Transverse colon (tissue), 4 donors: ENCODE data around the gene ACO1.

ENCODE experiments used
- EP300 ChIP-seq: sonication (generic); formaldehyde crosslinking; IDR thresholded peaks from one replicate; pipeline ENCODE4 v1.6.1; 2017; ENCODE audit warnings: antibody characterized with exemption, low read depth
- POLR2A ChIP-seq: fragments of 450-650 bp; IDR thresholded peaks from one replicate; pipeline ENCODE4 v1.6.1; 2016; ENCODE audit warnings: antibody characterized with exemption, mild to moderate bottlenecking, moderate library complexity
- POLR2AphosphoS5 ChIP-seq, 3 donors: sonication (generic); formaldehyde crosslinking; IDR thresholded peaks; one replicate each; pipeline ENCODE4 v1.6.1; 2016; ENCODE audit warnings: antibody characterized with exemption in 3 of 3
- TF ChIP-seq, protein P1 (sequence below), 5 experiments: fragments of 200-600 bp in 3 of 5; fragments of 450-650 bp in 2 of 5; sonication (generic) in 3 of 5; IDR thresholded peaks; 1 replicate in 2 of 5; 2 replicates in 3 of 5; pipeline ENCODE4 v1.5.1; 2016 to 2017; ENCODE audit warnings: antibody characterized with exemption in 5 of 5, inconsistent platforms in 3 of 5, mild to moderate bottlenecking in 2 of 5, moderate library complexity in 1 of 5

DNA sequence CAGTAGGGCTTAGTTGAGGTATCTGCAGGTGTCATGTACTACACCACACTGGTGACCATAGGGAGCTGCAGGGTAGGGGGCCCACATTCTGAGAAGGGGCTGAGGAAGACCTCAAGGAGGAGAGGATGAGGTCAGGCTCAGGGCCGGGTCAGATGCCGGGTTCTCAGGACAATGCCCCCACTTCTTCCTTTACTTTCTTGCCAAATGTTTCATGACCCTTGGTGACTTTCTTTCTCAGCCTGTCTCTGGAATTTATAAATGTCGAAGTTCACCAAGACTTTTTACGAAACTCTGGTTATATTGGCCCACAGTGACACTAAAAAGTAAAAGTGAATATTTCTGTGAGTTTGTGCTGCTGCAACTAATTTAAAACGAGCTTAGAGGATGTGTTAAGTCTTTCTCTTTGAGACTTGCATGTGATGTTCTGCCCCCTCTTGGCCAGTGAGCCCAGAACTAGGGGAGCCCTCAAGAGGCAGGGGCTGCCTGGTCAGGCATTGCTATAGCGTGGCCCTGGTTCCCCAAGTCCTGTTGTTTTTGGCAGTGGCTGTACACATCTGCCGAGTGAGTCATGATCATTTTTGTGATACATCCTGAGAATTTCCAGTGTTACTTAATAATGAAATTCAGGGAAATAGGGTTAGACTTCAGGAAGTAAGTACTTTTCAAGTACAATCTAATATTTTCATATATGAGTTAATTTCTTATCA lies 11.2 kb downstream of the ACO1 start:
- TF ChIP-seq, protein P1, sequence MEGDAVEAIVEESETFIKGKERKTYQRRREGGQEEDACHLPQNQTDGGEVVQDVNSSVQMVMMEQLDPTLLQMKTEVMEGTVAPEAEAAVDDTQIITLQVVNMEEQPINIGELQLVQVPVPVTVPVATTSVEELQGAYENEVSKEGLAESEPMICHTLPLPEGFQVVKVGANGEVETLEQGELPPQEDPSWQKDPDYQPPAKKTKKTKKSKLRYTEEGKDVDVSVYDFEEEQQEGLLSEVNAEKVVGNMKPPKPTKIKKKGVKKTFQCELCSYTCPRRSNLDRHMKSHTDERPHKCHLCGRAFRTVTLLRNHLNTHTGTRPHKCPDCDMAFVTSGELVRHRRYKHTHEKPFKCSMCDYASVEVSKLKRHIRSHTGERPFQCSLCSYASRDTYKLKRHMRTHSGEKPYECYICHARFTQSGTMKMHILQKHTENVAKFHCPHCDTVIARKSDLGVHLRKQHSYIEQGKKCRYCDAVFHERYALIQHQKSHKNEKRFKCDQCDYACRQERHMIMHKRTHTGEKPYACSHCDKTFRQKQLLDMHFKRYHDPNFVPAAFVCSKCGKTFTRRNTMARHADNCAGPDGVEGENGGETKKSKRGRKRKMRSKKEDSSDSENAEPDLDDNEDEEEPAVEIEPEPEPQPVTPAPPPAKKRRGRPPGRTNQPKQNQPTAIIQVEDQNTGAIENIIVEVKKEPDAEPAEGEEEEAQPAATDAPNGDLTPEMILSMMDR (IDR thresholded peaks at IDR 0.05) = no peak
- TF ChIP-seq EP300 (no peak), POLR2A (no peak), POLR2AphosphoS5 (IDR thresholded peaks at IDR 0.05) (no peak)
